ENCODE data around the gene RUNDC3A. TPM values are rescaled to one million over a fixed set of nuclear protein-coding genes. Genes with fewer than 3 reads are reported as not detected.
"Not testable (repeated sequence)": the region's sequence is repeated elsewhere in the genome, so short reads cannot be mapped to it uniquely, and the experiment has no call there.

The RUNDC3A gene
- total RNA-seq, 1 donor from 2014 or later, result 0.07 TPM

GRCh38 chr17:44343510-44344209, 35.3 kb downstream of the RUNDC3A start:
- no peak for DNase-seq (ENCODE audit: low read depth, low spot score)

- DNase-seq (ENCODE audit: low read depth, low spot score), result peak; percentile 98
These were observed 36.6 kb downstream of the RUNDC3A start, which contains the start of gene GRN for GRCh38 chr17:44344939-44345453. GRN (plus strand) TSS chr17:44345302; CDS start chr17:44349165, 3,863 bp downstream.

GRCh38 chr17:44345454-44346026, 37.1 kb downstream of the RUNDC3A start:
- DNase-seq (ENCODE audit: low read depth, low spot score), result no peak

DNA sequence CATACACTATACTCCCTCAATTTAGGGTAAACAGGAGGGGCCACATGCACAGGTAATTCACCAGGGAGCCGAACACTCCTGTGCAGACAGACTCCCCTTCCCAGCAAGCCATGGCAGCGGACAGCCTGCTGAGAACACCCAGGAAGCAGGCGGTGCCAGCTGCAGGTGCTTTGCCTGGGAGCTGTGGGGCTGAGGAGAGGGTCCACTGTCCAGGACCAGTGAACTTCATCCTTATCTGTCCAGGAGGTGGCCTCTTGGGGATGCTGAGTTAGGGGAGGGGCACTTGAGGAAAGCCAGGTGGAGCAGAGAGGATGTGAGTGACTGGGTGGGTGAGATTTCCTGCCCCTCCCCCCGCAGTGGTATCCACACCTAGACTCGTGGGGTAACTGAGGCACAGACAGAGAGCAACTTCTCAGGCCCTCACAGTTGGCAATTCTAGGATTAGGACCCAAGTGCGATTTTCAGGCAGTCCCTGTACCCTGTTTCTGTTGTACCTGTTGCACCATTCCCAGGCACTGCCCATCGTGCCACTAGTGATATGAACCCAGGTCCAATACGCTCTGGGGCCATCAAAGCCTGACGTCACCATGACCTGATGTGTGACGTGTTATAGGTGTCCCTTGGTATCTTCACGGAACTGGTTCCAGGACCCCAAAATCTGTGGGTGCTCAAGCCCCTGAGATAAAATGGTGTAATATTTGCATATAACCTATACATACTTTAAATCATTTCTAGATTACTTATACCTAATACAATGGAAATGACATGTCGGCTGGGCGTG, 37.9 kb downstream of the RUNDC3A start:
- no peak for DNase-seq (ENCODE audit: low read depth, low spot score)

DNA sequence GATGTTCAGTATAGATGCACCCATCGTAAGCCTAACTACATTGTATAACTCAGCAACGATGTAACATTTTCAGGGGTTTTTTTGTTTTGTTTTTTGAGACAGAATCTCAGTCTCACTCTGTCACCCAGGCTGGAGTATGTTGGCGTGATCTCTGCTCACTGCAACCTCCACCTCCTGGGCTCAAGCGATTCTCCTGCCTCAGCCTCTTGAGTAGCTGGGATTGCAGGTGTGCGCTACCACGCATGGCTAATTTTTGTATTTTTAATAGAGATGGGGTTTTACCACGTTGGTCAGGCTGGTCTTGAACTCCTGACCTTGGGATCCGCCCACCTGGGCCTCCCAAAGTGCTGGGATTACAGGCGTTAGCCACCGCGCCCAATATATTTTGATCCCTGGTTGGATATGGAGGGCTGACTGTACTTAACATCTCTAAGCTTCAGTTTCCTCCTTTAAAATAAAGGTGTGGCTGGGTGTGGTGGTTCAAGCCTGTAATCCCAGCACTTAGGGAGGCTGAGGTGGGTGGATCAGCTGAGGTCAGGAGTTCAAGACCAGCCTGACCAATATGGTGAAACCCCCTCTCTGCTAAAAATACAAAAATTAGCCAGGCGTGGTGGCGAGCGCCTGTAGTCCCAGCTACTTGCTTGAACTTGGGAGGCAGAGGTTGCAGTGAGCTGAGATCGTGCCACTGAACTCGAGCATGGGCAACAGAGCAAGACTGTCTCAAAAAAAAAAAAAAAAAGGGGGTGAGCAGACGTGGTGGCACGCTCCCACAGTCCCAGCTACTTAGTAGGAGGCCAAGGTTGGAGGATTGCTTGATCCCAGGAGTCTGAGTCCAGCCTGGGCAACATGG, 39.0 kb downstream of the RUNDC3A start:
- DNase-seq (ENCODE audit: low read depth, low spot score), result not testable (repeated sequence)

GRCh38 chr17:44348234-44348987, 40.0 kb downstream of the RUNDC3A start:
- DNase-seq (ENCODE audit: low read depth, low spot score), result no peak

- no peak for DNase-seq (ENCODE audit: low read depth, low spot score)
These were observed 40.6 kb downstream of the RUNDC3A start for GRCh38 chr17:44348988-44349364.

DNA sequence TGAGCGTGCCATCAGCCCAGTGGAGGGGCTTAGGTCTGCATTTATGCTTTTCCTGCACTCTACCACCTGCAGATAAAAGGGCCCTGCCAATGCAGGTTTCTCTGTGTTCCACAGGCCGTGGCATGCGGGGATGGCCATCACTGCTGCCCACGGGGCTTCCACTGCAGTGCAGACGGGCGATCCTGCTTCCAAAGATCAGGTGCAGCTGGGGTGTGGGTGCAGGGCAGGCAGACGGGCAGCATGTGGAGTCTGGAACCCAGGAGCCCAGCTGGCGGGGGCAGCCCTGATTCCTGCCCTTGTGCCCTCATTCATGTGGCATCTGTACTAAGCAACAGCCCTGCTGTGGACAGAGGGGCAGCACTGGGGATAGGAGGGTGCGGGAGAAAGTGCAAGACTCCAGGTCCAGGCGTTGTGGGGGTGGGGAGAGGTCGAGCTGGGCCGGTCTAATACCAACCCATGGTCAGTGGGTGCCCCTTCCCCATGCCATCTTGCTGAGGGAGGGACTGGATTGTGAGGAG, 41.2 kb downstream of the RUNDC3A start:
- DNase-seq (ENCODE audit: low read depth, low spot score), result no peak

GRCh38 chr17:44350733-44351226, 42.4 kb downstream of the RUNDC3A start:
- DNase-seq (ENCODE audit: low read depth, low spot score), result no peak

- DNase-seq (ENCODE audit: low read depth, low spot score), result no peak
These were observed 43.1 kb downstream of the RUNDC3A start for GRCh38 chr17:44351464-44351863.

- no peak for DNase-seq (ENCODE audit: low read depth, low spot score)
These were observed 43.8 kb downstream of the RUNDC3A start for GRCh38 chr17:44351961-44352827.

GRCh38 chr17:44352828-44353671, 44.6 kb downstream of the RUNDC3A start:
- DNase-seq (ENCODE audit: low read depth, low spot score), result no peak

DNA sequence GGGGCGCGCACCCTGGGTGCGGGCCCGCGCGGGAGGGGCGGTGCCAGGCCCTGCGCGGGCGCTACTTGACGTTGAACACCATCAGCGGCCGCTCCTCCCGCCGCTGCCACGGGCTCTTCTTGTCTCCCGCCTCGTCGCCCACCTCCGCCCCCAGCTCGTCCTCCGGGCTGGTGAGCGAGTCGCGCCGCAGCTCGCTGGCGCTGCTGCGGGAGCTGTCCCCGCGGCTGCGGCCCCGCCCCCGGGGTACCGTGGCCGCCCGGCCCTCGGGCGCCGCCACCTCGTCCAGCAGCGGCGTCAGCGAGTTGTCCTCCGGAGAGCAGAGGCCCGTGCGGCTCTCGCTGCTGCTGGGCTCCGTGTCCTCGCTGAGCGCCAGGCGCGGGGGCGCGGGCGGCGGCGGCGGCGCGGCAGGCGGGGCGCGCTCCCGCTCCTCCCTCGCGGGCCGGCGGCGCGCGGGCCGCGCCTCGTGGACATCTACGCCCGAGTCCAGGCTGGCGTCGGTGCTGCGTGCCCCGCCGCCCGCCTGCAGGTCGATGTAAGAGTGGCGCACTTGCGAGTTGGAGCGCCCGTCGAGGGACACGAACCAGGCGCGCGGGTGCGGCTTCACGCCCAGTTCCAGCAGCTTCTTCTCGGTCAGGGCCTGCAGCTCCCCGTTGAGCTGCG, 45.4 kb downstream of the RUNDC3A start:
- DNase-seq (ENCODE audit: low read depth, low spot score), result no peak

DNA sequence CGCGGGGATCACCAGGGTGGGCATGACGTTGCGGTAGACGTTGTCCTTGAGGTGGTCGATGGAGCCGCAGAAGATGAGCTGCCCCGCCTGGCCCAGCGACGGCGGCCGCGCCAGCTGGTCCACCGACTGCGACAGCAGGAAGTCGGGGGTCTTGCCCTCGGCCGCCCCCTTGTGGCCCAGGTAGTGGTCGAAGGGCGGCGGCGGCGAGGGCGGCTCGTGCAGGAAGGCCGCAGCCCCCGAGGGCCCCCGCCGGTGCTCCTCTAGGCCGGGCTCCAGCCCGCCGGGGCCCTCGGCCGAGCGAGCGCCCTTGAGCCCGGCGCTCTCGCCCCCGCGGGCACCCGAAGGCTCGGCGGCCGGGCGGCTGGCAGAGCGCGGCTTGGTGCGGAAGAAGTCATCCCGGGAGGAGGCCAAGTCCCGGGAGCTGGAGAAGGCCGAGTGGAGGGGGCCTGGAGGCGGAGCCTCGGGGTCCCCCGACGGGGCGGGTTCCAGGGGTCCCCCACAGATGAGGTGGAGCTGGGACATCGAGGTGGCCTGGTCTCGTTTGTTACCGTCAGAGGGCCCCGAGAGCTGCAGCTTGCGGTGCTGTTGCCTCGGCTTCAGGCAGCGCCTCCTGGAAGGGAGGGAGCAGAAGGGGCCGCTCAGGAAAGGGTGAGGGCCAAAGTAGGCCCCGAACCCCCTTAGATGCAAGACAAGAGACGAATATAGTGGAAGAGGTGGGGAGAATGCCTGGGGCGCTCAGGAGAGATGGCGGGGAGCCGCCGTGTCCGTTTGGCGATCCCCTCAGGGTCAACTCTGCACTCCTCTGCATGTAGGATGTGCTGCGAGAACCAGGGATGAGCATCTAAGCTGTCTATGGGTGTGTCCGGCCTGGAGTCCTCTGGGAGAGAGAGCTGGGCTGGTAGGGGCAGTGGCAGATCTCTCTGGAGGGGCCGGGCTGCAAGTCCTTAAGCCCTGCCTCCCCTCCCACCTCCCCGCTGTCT, 46.5 kb downstream of the RUNDC3A start:
- DNase-seq (ENCODE audit: low read depth, low spot score), result no peak

DNA sequence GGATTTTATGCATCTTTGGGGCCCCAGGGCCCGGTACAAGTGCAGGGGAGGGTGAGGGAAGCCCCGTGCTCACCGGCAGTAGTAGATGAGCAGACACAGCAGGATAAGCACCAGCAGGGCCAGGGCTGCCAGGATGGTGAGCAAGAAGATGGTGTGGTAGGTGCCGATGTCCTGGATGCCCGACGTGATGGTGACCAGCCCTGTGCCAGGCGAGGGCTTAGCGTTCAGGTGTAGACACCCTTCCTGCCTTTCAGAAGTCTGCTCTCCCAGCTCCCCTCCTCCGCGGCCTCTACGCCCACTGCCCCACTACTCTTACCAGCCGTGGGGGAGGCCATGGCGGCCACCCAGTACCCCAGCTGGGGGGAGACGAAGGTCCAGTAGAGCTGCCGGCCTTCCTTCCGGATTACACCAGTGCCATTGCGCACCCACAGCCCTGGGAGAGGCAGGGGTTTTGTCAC, 47.3 kb downstream of the RUNDC3A start:
- no peak for DNase-seq (ENCODE audit: low read depth, low spot score)

DNA sequence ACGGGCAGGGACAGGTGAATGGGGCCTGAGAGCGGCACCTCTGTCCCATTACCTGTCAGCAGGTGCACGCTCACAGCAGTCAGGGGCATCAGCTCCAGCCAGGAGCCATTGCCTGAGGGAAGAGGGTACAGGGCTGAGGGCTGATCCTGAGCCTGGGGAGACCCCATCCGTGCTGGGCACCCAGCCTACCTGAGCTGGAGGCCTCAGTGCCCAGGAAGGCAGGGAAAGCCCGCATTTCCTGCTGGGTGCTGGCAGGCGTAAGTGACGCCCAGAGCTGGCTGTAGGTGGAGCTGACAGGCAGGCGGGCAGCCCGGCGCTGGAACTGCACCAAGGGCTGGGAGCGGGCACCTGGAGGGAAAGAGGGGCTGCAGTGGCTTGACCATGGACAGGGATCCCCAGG, 47.8 kb downstream of the RUNDC3A start:
- DNase-seq (ENCODE audit: low read depth, low spot score), result no peak

Data from pulmonary artery endothelial cell (primary cell).